GM21825 (cell line): ENCODE data around the gene PTPRM.
"Not testable (repeated sequence)": the region's sequence is repeated elsewhere in the genome, so short reads cannot be mapped to it uniquely, and the experiment has no call there.

Source experiments
- ATAC-seq: cut with Tn5 transposase; IDR thresholded peaks from one replicate; pipeline ENCODE4 v1.9.1; 2021; ENCODE audit warnings: mild to moderate bottlenecking, moderate library complexity; ENCODE audit not compliant: unreplicated experiment

Gene PTPRM

GRCh38 chr18:7721532-7721931 is 154.4 kb downstream of the PTPRM start:
- no peak for ATAC-seq

- ATAC-seq, result no peak
These were observed 155.8 kb downstream of the PTPRM start for GRCh38 chr18:7722955-7723354.

- no peak for ATAC-seq
These were observed 156.4 kb downstream of the PTPRM start for GRCh38 chr18:7723558-7723957.

GRCh38 chr18:7725473-7725872 is 158.4 kb downstream of the PTPRM start:
- no peak for ATAC-seq

GRCh38 chr18:7725897-7726296 is 158.8 kb downstream of the PTPRM start:
- no peak for ATAC-seq

DNA sequence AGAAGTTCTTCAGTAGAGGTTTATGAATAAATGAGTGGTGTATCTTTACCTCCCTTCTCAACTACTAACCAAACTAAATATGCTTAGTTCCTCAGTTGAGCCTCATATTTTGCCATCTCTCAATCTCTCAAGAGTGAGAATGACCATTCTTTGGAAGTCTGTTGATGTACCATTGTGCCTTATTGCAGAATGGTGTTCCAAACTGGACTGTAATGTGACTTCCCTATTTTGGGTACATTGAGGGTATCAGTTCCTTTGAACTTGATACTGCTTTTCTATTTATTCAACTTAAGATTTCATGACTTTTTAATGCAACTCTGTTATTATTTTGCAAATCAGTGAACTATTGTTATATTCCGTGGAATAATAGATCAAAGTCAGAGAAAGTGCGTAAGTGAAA is 159.4 kb downstream of the PTPRM start:
- ATAC-seq, result no peak

- no peak for ATAC-seq
These were observed 160.4 kb downstream of the PTPRM start for GRCh38 chr18:7727361-7728076.

- ATAC-seq, result no peak
These were observed 161.2 kb downstream of the PTPRM start for GRCh38 chr18:7728297-7728696.

GRCh38 chr18:7729868-7730267 is 162.8 kb downstream of the PTPRM start:
- no peak for ATAC-seq

- no peak for ATAC-seq
These were observed 163.6 kb downstream of the PTPRM start for GRCh38 chr18:7730682-7731081.

DNA sequence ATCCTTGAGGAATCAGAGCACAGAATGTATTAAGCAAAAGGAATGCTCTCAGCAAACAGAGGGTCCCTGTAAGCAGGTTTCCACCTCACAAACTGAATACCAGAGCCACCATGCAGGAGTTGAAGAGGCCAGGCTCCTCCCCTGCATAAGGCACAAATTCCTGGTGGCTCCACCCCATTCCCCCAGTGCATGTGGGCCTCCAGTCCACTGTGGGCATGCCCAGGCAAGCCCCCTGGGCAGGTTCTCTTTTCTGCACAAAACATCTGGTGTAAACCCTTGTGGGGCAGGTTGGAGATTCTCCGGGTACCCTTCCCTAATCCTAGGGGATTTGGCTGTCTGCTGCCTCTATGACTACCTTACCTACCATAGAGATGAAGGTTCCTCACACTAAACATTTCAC is 166.5 kb downstream of the PTPRM start:
- ATAC-seq, result no peak

- no peak for ATAC-seq
These were observed 168.1 kb downstream of the PTPRM start for GRCh38 chr18:7735196-7735595.

- ATAC-seq, result no peak
These were observed 168.6 kb downstream of the PTPRM start for GRCh38 chr18:7735626-7736175.

GRCh38 chr18:7736526-7736925 is 169.4 kb downstream of the PTPRM start:
- ATAC-seq, result not testable (repeated sequence)

DNA sequence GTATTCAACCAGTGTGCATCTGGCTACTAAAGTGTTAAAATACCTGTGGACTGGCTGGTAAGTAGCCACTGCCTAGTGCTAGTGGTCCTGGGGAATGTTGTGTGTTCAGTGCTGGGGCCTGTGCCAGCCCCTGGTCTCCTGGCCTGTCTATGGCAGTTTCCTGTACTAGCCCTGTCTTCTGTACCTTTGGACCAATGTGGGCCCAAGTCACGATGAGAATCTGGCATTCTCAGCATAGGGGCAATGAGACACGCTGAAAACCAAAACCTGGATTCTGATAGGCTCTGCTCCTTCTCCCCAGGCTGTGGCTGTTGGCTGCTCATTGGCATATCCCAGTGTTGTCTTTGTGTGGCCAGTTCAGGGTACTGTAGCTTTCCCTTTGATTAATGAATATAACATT is 170.4 kb downstream of the PTPRM start:
- no peak for ATAC-seq

DNA sequence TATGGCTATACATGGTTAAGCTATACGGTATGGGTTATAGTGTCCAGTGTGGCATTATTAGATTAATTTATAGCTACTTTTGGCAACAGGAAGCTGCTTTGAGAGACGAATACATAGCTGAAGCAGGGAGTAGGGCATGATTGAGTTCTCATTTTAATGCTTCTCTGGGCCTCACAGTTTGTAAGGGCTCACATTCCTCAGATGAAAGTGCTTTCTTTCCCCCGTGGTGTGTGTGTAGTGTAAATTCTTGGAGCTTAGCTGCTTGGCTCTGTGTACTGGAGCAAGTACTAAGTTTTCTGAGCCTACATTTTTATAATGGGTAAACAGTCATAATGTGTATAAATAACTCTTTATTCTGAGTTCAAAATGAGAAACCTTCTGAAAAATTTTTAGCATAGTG is 173.7 kb downstream of the PTPRM start:
- ATAC-seq, result no peak

DNA sequence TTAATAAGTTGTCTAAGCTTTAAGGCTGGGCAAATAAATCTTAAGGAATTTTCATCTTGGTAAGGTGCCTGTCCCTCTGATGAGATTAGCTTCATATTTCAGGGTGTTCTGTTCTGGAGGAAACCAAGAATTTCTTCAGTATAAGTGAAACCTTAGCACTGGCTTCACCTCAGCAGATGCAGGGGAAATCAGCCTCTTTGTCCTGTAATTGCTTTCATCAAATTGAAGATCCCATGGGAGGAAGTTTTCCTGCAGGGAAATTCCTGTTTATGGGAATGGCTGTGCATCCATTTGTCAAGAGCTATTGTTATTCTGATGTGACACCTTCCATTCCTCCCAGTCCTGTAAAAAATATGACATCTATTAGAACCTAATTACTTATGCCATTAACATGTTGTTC is 174.5 kb downstream of the PTPRM start:
- ATAC-seq, result no peak

GRCh38 chr18:7742224-7742623 is 175.1 kb downstream of the PTPRM start:
- ATAC-seq, result no peak

- ATAC-seq, result no peak
These were observed 176.1 kb downstream of the PTPRM start for GRCh38 chr18:7743256-7743655.

GRCh38 chr18:7746106-7746505 is 179.0 kb downstream of the PTPRM start:
- no peak for ATAC-seq

DNA sequence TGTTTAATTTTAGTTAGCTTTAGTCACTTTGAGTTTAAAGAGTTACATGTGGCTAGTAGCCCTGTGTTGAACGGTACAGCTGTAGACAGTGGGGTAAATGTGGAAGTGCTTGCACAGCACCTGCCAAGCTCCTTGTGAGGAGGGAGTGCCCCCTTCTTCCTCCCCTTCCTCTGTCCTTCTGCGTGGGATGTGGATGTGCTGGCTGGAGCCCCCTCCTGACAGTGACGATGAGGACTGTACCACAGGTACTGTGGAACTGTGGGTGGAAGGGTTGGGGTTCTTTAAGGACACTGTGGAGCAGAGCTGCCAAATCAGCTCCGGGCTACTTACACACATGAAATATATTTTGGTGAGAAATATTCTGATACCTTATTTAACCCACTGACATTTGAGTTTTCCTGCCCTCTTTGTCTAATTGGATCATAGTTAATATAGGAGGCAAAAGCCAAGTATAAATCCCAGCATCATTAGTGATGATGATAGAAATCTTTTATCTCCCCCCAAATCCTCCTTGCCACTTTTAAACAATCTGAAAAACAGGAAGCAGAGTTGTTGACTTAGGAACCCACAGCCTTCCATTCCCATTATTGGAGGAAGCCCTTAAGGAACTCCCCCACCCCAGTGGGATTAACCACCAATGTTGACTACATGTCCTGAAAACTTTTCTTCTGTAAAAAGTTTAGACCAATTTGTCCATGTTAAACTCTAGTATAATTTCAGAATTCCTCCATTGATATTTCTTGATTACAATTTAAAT is 181.3 kb downstream of the PTPRM start:
- ATAC-seq, result no peak

DNA sequence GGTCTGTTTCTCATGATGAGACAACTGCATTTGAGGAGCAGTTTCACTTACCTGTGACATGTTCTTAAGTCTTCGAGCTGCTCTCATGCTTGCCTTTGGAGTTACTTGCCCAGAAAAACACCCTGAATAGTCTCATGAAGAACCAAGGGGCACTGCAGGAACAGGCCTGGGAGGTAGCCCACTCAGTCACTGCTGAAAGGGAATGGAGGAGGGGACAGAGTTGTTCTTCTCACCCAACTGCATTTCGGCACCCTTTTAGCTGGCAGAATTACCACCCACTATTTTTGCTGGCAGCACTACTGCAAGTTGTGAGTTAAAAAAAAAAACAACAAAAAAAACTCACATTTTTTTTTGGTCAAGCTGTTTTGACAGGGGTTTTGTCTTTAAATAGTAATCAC is 181.9 kb downstream of the PTPRM start:
- no peak for ATAC-seq
